Inflammatory macrophage treated with lipopolysaccharide for 1 hour (primary cell): ENCODE measurements around the gene OBSCN.
A peak's percentile ranks its signal among the peaks of the same experiment; 100 is the strongest.

Source experiments
- DNase-seq, 2 donors: peaks; one replicate each; pipeline ENCODE4 v3.0.0-alpha.2; 2020 to 2022

The OBSCN gene

DNA sequence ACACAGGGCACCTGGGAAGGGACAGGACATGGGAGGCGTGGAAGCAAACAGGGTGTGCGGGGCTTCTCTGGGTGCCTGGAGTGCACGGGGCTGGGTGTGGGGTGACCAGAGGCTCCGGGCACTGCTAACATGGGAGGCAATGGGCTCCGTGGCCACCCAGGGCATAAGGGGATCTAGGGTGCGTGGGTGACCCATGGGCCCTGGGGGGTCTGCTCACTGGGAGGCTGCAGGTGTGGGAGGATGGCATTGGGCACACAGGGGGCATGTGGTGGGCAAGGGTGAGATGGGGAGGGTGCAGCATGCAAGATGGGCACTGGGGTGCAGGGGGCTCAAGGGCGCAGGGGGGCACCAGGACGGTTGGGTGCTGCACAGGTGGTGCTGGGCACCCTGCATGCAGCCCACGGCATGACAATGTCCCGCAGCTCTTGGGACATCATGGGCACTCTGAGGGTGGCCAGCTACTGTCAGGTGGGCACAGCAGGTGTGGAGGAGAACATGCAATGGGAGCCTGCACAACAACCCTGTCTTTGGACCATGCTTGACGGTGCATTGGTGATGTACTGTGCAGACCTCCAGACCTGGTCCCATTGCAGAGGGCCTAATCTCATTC, 183.7 kb downstream of the OBSCN start:
- DNase-seq: no peak

DNA sequence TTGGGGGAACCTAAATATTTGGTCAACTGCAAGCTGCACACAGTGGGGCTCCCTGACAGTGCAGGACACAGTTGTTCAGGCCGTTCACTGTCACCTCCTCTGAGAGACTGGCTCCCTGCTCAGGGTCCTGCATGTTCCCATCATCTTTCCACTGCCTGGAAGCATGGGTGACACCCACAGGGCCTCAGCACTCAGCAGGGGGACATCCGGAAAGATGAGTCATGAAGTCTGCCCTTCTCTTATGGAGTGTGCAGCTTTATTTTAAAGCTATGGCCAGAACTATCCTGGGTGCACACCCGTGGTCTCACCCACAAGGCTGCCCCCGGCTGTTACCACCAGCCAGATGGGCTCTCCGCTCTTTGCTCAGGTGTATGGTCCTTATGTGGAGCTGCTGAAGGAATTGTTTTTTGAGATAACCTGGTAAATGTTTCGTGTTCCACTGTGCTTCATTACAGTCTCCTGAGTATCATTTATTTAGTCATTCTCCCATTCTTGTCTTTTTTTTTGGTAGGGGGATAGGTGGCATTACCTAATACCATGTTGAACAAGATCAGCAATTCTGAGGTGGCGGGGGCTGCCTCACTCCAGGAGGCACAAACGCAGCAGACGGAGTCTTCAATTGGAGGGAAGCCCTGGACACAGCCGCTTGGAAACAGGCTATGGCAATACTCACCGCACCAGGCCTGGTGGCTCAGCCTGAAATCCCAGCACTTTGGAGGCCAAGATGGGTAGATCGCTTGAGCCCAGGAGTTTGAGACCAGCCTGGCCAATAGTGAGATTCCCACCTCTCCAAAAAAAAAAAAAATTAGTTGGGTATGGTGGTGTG, 184.5 kb downstream of the OBSCN start:
- DNase-seq: no peak

DNA sequence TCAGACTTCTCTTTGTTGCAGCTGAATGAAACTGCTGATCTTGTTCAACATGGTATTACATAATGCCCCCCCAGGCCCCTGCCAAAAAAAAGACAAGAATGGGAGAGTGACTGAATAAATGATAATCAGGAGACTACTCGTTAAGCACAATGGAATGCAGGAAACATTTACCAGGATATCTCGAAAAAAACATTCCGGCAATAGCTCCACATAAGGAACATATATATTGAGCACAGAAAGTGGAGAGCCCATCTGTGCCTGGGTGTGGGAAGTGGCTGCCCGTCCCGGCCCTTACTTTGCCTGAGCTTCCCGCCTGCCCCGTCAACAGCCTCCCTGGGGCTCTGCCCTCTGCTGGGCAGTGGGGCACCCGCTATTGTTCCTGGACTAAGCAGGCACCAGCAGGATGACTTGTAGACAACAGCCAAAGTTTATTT, 185.4 kb downstream of the OBSCN start:
- DNase-seq: peak in 1 of 2 donors; percentile 14

DNA sequence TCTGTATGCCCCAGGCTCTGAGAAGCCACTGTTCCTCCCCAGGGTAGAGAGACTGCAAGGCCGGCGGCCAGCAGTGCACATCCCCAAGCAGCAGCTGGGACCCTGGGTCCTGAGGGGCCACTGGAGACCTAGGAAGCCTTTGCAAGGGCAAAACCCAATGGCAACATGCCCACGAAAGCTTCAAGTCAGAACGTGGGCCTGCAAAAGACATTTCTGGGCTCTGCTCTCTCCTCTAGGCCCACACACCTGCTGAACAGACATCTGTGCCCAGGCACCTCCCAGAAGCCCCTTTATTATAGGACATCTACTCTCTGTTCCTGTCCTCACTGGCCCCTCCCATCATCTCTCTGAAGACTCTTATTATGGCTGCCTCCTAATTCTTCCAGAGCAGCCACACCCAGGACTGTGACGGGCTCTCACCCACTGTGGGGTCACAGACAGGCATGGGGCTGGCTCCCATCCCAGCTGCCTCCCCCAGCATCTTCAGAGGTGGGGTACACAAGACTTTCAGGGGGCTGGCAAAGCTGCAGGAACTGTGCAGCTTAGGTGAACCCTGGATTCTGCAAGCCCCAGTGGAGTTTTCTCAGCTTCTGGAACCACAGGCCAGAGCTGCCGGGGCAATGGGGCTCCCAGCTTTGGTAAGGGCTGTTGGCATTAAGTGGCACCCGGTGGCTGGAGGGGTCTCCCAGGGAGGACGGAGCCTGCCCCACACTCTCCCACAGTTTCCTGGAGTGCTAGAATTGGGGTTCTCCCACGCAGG, 186.1 kb downstream of the OBSCN start:
- no peak for DNase-seq

DNA sequence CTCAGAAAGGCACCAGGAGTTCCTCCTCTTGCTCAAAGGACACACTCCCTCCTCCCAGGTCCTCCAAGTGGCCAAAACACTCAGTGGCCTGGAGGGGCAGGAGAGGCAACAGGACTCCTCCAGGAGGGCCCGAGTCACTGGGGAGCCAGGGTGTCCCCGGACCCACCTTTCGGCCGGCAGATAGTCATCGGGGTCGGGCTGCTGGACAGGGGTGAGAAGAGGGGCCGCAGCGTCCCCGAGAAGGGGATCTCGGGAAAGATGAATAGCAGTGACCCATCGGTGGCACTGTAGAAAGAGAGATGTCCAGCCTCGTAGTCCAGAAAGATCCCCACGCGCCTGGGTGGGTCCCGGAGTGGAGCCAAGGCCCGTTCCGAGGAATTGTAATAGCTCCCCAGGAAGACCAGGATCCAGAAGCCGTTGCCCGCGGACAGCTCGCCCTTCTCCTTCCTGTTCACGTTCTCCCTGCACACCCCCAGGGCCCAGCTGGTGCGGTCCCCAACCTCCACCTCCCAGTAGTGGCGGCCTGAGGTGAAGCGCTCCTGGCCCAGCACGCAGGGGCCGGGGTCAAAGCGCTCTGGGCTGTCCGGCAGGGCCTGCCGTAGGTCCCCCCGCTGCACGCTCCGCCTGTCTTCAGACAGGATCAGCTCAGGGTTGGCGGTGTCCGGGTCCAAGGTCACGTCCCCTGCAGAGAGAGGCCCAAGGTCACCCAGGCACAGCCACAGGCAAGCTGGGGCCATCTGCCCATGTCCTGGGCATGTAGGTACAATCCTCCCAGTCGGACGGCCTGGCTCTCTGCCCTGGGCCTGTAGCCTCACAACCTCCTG, 186.9 kb downstream of the OBSCN start:
- DNase-seq: no peak

DNA sequence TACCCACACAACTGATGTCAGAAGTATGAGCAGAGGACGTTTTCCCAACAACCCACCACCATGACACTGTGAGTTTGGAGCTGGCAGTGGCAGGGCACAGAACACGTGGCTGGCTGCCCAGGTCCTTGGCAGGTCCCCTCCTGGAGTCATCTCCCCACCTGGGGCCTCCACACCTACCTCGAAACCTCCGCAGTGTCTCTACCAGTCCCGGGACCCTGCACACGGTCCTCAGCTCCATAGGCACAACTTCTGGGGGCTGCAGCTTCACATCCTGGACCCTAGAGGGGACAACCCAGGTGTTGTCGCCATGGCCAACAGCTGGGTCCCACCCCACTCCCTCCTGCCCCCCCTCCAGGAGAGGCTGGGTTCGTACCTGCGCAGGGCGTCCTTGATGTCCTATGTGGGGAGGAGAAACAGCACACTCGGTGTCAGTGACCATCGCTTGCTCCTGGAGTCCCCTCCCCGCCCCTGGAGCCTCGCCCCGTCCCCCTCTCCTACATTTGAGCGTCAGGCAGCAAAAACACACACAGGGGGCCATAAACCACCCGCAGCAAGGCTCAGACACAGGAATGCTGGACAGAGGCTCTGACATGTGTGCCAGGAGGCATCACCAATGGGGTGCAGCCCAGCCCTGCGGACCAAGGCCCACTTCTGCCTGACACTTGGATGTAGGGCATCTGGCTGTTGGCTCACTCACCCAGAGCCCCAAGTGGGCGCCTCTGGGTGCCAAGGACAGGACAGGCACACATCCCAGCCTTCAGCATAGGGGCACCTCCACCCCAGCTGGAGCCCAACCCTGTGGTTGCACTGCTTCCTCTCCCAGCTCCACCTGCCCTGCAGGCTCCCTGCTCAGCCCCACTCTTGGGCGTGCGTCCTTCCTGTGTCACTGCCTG, 189.2 kb downstream of the OBSCN start:
- DNase-seq: no peak

DNA sequence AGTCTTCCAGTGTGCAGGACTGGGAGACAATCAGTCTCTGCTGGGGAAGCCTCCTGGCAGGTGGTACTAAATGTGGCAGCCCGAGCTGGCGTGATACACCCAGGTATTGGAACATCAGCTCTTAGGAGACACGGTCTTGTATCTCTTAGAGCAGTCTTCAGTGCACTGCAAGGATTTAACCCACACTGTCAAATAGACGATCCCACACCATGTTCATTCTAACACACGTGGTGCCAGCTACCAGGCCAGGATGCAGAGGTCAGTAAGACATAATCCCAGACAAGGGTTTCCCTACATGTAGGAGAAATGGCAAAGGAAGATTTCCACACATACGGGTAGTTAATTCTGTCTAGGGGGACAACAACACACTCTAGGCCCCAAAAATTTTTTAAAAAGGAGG, 190.1 kb downstream of the OBSCN start:
- DNase-seq: no peak

DNA sequence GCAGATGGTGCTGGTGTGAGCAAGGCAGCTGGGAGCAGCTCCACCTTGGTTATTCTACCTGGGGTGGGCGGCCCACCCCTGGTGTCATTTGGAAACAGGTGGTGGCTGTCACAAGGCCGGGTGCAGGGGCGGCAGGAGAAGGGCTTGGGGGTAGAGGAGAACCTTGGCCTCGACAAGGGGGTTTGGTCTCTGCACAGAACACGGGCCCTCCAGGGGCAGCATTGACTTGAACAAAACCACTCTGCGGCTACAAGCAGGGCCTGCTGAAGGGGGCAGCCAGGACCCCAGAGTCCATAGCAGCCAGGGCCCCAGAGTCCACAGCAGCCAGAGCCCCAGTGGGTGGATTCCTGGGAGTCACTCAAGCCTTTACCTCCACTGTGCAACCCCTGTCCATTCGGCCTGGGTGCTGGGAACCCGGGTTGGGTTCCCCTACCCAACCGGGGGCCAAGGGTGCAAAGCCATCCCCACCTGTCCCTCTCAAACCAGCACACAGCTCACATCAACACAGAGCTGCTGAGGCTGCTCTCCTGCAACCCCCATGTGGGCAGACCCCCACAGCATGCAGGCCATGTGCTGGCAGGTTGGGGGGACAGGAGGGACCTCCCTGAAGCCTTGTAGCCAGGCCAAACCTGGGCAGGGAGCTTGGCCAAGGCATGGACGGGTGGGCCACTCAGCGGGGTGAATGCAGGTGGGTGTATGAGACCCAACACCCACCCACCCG, 191.1 kb downstream of the OBSCN start:
- no peak for DNase-seq

DNA sequence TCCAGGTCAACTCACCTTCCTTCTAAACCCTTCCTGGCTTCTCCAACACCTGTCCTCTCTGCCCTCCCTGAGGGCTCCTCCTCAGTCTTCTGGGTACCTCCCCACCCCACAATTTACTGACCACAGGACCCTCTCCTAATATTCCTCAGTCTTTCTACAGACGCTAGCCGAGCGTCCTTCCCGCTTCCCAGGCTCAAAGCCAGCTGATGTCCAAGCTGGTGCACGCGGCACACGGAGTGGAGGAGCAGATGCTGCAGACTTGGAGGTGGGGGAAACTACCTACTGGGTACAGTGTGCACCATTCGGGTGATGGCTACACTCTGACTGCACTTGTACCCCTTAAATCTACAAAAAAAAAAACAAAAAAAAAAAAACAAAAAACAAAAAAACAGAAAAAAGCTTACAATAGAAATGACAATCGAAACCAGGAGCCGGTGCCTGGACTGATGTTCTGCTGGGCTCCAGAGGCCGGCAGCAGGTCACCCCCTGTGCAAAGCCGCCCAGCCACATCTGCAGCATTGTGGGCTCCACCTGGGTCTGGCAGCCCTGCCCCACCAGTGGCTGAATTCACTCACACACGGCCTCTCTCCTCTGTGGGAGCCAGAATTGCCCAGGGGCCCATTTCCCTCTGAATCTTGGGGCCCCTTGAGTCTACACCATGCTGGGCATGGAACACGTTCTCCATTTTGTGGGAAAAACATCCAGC, 191.8 kb downstream of the OBSCN start:
- no peak for DNase-seq

DNA sequence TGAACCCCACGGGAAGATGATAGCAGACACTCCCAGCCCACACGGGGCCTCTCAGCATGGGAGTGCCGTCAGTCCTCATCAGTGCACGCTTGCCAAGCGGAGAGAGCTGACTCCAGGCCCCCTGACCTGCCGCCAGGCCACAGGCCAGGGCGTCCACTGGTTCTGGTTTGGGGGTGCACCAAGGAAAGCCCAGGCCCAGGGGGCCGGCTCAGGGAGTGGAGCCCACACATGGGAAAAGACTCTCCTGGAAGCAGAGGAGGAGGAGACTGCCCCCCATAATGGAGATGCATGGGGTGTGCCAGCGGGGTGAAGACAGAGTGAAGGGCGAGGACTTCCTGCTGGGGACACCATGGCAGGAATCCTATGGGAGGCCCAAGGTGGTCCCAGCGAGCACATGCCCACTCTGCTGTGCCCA, 192.4 kb downstream of the OBSCN start:
- no peak for DNase-seq

DNA sequence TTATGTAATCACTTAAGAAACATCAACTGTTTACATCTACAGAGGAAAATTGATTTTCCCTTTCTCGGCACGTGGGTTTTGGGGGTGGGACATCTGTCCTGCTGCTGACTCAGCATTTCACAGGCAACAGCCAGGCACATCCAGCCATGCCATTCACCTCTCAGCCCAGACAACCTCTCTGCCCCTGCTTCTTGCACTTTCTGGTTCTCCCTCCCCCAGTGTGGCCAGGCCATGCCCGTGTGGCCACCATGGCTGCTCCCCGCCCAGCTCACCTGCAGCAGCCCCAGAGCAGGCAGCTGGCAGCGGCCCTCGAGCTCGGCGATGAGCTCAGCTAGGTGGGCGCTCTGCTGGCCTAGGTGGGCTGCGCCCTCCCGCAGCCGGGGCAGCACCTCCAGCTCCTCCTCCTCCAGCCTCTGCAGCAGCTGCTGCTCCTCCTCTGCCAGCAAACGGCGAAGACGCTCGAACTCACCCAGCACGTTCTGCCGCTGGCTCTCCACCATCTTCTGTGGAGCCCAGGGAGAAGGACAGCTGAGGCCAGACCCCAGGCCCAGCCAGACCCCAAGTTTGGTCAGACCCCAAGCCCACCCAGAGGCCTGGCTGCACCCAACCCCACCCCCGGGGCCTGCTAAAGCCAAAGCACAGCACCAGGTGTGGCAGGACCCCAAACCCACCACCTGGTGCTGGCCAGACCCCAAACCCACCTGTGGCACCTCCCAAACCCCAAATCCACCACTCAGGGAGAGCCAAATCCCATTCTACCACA, 193.0 kb downstream of the OBSCN start:
- no peak for DNase-seq

DNA sequence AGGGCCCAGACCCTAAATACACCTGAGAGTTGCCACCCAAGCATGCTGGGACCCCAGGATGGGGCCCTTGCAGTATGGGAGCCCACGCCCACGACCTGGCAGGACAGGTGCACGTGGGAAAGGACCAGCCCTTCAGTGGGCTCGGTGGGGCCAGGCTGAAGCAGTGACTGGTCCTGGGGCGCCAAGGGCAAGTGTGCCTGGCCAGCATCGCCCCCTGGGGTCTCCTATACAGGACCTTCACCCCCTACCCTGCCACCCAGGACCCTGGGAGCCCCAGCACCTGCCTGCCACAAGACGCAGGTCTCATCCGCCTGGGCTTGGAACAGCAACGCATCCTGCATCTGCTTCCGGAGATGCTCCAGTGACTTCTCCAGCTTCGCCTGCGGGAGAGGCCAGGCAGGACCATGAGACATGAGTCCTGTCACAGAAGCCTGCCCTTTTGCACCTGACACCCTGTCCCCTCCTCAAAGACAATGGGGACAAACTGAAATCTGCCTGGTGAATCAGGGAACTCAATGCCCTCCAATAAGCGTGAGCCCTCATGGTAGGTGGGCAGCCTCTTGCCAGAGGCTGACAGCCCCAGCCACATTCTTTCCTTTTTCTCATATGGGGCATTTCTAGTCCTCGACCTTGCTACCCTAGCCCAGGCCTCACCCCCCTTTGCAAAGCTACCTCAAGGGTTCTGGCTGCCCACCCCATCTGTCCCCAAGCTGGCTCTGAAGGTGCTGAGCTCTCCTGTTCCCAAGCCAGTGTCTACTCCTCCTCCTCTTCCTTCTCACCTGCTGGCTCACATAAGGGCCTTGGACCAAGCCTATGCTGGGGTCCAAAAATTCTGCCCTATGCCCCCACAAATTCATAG, 194.2 kb downstream of the OBSCN start:
- DNase-seq: no peak

DNA sequence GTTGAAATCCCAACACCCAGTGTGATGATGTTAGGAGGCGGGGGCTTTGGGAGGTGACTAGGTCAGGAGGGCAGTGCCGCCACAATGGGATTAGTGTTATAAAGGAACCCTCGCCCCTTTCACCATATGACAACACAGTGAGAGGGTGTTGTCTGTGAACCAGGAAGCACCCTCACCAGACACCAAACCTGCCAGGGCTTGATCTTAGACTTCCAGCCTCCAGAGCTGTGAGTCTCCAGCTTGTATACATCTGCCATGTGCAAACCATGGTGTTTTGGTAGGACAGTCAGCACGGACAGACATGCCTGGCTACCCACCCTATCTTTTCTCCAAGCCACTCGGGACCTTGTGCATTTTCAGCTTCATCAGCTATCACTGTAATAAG, 194.8 kb downstream of the OBSCN start:
- no peak for DNase-seq

DNA sequence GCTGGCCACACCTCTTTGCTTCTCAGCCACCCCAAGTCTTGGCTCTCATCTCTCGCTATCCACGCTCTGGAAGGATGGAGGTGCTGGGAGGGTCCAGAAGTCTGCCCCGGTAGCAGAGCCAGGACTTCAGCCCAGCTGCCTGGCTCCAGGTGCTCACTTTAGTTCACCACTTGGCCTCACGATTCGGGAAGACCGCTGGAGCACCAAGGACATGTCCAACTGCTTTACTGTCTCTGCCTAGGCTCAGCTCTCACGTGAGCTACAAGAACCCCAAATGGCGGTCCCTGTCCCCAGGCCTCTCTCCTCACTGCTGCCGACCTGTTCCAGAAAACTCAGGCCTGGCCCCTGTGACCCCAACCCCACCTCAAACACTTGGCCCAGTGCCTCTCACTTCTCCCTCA, 195.4 kb downstream of the OBSCN start:
- DNase-seq: no peak

DNA sequence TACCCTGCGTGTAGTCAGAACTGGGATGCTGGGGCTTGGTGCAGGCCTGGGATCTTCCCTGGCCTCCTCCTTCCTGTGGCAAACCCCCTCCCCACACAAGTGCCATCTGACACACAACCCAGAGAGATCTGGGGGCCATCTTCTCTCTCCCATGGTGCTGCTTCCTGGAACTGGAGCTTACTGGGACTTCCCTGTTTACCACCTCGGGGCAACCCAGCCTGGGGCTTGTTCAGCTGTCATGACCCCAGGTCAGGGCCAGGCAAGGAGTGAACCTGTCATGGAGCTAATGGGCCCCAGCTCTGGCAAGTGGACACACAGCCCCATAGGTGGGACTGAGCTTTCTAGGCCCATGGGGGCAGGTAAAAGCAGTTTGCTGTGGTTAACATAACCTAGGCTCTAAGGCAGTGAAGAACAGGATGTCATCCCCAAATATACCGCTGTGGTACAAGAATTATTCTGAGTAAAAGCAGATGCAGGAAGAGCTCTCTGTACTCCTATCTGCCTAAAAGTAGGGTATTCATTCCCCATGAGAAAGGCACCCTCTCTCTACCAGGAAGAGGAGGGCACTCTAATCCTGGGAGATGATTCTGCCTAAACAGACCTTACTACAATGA, 196.4 kb downstream of the OBSCN start:
- peak; percentile 8 to 37 for DNase-seq

DNA sequence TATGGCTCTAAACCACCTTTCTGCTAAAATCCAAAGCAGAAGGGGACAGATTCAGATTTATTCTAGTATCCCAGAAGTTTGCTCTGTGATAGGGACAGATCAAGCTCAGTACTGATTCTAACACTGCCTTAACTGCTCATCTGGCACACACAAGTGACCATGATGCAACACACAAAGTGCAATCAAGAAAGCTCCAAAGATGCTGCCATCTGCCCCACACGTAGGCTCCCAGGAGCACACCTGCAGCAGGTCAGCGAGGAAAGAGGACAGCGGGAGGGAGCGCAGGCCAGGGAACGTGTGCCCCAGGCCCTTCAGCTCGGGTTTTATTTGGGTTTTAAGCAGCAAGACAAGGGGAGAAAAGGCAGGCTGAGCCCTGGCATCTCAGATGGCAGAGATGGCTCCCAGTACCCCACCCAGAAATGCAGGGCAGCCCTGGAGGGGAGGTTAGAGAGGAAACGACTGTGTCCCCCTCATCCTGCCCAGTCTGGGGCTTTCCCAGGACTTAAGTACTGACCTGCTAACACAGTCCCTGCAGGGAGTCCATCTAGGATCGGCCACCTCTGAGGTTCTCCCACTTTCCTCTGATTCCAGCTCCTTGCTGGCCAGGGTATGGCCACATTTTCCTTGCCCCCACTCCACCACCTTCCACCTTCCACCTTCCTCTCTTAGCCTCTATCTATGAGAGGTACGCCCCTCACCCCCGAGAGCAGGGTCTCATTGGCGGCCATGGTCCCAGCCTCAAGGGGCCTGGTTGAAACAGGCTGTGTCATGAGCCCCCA, 197.5 kb downstream of the OBSCN start:
- no peak for DNase-seq

DNA sequence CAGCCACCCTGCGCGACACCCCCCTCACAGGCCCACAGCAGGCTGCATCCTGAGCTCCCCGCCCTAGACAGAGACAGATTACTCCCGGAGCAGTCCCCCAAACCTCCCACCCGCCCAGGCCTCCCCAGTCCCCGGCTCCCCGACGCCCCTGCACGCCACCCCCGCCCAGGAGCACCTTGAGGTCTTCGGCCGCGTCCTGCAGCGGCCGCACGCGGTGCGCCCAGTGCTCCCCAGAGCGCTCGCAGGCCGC, 198.1 kb downstream of the OBSCN start:
- no peak for DNase-seq
